ENCODE data around the gene GNGT1.

GNGT1 gene

DNA sequence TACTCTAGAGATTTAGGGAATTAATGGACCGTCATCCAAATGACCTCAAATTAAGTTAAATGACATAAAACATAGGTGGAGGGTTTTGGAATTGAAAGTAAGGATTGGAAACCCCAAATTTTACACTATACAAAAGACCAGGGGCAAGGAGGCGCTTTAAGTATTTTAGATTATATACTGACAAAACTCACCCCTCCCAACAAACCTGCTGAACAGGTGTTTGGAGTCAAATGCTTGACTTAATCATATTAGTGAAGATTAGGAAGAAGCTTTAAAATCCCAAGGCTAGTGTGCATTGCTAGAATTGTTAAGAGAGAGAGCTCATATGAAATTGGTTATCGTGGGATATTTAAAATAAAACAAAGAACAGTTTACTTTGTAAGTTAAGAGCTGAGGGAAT, at the start of gene GNGT1:
Gene GNGT1 (plus strand): TSS at position 301 of the 400 bp plus-strand sequence. CDS start 180 bp downstream, outside the sequence.
- FAIRE-seq: no peak
- no peak for DNase-seq (ENCODE audit: low spot score)

DNA sequence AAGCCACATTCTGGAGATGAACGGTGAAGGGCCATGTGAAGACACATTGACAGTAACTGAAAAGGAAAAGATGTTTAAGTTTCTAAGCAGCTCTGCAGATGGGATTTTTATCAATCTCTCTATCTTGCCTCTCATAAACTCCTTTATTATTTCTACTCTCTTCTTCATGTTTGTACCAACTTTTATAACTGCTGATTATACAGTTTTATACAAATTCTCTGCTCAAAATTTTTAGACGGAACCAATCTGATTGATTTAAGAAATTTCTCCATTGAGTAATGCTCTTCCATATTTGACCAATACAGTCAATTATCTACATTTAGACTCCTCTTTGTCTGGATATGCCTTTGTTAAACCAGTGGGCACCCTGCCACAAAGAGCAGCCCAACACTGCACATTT, 47.5 kb upstream of the GNGT1 start:
- DNase-seq (ENCODE audit: low spot score) (no peak), FAIRE-seq (no peak)

DNA sequence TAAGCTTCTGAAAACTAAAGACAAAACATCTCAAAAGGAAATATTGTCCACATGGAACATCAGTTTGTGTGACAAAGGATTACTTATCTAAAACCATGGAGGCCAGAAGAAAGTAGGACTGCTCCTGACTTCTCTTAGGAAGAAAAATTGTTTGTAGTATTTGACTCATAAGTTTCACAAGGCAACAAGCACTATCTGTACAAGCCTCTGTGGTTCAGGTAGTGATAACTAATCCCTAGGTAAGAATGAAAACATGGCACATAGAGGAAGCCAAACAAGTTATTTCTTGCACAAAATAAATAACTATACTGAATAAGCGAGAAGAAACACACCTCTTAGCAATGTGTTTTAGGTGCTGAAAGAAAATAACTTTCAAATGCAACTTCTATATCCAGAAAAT, 46.1 kb upstream of the GNGT1 start:
- no peak for FAIRE-seq
- no peak for DNase-seq (ENCODE audit: low spot score)

DNA sequence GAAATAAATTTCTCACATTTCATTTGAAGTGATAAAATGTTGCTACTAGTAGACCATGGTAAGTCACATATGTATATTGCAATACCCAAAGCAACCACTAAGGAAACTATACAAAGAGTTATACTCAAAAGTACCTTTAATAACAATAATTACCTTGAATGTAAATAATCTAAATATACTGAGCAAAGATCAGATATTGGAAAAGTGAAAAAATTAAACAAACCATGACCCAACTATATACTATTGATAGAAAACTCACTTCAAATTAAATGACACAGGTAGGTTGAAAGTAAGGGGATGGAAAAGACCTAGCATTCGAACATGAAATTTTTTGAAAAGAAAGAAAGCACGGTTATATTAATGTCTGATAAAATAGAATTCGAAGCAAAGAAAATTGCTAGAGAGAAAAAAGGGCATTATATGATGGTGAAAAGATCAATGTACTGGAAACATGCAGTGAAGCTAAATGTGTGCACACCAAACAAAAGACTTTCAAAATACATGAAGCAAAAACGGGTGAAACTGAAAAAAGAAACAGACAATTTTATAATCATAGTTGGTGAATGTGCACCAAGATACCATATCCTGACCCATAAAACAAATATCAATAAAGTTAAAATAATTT, 44.9 kb upstream of the GNGT1 start:
- FAIRE-seq (no peak), DNase-seq (ENCODE audit: low spot score) (no peak)

DNA sequence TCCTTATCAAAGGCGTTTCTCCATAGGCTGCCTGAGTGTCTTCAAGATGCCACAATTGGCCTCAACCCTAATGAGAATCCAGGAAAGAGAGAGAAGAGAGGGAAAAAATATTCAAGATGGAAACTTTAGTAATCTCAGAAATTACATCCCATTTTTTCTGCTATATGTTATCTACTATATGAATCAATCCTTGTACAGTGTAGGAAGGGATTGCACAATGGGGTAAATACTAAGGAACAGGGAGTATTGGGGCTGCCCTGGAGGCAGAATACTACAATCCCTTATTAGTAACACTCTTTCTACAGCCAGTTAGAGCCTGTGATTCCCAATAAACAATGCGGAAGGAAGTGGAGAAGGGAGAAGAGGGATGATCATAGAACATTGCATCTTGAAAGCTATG, 43.7 kb upstream of the GNGT1 start:
- FAIRE-seq (no peak), DNase-seq (ENCODE audit: low spot score) (no peak)

DNA sequence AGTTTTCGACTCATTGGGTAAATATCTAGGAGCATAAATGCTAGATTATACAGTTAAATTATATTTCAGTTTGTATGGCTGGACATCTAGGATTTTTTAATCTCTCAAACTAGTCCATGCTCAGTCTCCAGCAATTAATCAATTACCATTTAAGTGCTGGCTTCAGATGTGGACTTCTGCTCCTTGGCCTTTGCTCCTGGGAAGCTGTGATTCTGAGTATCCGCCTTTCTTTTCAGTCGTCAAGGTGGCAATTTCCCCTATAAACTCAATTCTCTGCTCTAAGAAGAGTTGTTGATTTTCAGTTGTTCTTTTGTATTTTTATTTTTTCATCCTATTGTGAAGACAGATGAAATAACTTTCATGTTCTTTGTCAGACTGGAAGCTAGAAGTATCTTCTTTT, 39.5 kb upstream of the GNGT1 start:
- FAIRE-seq (no peak), DNase-seq (ENCODE audit: low spot score) (no peak)

DNA sequence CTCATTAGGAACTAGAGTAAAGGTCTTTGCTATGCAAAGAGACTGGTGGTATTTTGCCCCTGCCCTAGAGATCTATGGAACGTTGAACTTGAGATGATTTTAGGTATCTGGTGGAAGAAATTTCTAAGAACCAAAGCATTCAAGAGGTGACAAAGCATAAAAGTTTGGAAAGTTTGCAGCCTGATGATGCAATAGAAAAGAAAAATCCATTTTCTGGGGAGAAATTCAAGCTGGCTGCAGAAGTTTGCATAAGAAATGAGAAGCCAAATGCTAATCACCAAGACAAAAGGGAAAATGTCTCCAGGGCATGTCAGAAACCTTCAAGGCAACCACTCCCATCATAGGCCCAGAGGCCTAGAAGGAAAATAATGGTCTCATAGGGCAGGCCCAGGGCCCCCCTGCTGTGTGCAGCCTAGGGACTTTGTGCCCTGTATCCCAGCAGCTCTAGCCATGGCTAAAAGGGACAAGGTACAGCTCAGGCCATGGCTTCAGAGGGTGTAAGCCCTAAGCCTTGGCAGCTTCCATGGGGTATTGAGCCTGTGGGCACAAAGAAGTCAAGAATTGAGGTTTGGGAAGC, 32.3 kb upstream of the GNGT1 start:
- FAIRE-seq (no peak), DNase-seq (ENCODE audit: low spot score) (no peak)

DNA sequence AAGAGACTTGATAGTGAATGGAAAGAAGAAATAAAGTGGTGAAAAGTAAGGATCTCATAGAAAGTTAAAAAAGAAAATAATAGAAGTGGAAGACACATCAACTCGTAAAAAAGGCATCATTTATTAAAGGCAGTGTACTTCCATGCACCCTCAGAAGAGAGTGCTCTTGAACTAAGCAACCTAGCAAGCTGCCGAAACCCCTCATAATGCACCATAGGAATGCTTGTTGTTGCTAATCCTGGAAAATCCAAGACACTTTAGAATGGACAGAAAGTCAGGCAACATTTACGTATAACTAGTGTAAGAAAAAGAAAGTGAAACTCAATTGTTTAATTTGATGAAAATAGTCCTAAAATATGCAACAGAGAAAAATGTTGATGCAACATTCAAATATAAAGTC, 28.6 kb upstream of the GNGT1 start:
- no peak for FAIRE-seq
- DNase-seq (ENCODE audit: low spot score): no peak

DNA sequence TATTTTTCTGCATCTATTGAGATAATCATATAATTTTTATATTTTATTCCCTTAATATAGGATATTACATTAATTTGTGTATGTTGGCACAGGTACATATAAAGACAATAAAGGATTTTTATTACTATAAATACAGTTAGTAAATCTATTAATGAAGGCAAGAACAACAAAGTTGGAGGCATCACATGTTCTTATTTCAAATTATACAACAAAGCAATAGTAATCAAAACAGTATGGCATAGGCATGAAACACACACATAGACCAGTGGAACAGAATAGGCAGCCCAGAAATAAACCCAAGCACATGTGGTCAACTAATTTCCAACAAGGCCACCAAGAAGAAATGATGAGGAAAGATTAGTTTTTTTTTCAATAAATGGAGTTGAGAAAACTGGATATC, 27.0 kb upstream of the GNGT1 start:
- no peak for FAIRE-seq
- DNase-seq (ENCODE audit: low spot score): no peak

DNA sequence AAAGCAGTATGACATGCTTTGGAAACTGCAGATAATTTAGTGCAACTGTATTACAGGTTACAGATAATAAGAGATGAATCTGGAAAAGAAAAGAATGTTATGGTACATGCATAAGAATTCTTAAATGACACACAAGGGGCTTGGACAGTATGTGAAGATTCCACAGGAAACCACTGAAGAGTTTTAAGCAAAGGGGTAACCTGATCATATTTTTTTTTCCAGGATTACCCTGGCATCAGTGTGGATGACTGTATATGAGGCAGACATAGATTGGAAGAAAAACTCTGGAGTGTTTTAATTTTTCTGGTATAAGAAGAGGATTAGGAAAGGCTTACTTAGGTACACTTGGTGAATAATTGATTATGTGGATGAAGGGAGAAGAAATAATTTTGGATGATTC, 23.9 kb upstream of the GNGT1 start:
- DNase-seq (ENCODE audit: low spot score) (no peak), FAIRE-seq (no peak)

DNA sequence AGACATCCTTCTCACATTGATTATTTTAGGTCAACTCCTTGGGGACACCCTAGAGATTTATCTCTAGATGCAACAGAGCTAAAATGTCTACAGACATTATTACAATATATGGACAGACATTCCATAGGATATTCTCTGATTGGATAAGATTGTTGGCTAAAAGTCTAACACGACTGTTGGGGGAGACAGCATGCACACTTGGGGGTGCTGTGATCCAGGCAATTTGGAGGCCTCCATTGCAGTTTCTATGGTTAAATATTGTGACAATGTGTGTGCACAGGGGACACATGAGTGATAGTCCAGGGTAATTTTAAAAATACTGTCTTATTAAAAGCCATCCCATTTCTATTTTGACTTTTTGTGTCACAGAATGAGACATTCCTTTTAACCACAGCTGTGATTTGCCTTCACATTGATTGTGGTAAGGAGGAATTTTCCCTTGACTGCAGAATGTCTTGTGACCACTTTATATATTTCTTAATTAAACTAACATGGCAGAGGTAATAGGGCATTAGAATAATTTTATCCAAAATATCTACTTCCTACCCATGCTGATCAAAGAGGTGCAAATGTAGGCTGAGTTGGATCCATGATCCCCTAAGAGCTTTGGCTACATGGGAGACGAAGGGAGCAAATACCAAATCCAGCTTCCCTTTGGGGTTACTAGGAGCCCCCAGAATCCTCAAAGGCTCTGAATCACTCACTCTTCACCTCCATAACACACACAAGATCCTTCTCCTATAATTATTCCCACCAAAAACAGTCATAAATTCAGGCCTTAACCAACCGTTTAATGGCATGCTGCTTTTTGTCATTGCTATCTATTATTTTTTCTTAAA, 23.1 kb upstream of the GNGT1 start:
- DNase-seq (ENCODE audit: low spot score): no peak
- FAIRE-seq: no peak

DNA sequence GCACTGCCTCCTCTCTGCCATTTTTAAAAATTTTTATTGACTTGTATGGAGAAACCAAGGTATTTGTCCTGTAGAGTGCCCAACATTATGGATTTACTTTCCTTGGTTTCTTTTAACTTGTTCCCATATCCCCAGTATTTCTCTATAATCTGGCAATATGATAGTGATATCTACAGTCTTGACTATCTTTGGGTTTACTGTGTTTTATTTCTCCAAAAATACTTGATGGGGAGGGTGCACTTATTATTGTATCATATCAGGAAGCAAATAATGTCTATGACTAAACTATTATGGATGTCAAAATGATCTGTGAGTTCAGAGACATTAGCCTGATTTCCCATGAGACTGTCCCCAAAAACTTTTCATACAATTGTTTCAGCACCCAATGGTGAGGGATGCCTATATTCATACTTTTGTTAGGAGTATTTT, 22.4 kb upstream of the GNGT1 start:
- DNase-seq (ENCODE audit: low spot score): no peak
- FAIRE-seq: no peak

DNA sequence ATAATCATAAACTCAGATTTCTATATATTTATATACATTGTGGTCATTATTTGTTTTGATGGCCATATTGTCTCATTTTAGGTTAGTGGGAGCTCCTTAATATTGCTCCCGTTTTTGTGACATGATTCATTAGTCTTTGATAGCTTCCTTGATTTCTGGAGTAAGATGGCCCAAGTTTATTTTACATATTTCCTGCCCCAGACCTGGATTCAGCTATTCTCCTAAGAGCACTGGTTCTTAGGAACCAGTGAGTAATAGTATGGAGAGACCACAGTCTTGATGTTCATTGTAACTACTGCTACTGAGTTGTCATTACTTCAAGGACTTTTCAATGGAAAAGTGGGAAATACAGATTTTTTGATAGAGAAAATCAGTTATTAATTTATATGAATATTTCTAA, 21.8 kb upstream of the GNGT1 start:
- no peak for DNase-seq (ENCODE audit: low spot score)
- FAIRE-seq: no peak

DNA sequence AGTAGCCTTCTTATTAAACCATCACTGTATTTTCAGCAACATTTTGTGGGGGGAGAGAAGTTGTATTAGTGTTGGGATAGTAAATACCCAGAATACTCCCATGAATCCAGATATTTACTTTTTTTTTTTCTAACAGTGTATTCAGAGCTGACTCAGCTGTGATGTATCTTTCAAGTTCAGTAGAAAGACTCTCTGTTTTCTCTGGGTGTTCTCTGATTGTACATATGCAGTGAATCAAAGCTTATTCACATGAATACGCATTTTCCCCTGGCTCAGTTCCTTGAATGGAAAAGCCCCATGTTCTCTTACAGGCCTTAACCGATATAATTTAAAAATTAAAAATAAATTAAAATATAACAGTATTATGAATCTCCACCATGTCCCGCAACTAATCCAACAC, 17.1 kb upstream of the GNGT1 start:
- DNase-seq (ENCODE audit: low spot score) (no peak), FAIRE-seq (no peak)

DNA sequence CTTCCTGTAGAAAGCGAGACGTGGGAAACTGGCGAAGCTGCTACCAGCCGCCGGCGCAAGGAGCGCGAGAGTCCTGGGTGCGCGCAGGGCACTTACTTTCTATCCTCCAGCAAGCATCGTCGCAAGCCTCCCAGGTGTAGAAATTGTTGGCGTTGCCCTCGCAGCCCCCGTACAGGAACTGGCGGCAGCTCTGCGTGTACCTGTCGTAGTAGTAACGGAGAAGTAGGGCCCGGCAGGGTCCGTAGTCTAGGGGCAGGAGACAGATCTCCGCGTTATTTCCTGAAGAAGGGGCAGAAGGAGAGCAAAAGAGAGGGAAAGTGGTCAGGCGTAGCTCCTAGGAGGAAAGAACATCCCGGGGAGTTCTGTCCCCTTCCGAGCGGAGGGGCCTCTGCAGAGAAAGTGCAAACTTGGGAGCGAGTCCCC, 16.3 kb upstream of the GNGT1 start:
- no peak for FAIRE-seq
- no peak for DNase-seq (ENCODE audit: low spot score)

DNA sequence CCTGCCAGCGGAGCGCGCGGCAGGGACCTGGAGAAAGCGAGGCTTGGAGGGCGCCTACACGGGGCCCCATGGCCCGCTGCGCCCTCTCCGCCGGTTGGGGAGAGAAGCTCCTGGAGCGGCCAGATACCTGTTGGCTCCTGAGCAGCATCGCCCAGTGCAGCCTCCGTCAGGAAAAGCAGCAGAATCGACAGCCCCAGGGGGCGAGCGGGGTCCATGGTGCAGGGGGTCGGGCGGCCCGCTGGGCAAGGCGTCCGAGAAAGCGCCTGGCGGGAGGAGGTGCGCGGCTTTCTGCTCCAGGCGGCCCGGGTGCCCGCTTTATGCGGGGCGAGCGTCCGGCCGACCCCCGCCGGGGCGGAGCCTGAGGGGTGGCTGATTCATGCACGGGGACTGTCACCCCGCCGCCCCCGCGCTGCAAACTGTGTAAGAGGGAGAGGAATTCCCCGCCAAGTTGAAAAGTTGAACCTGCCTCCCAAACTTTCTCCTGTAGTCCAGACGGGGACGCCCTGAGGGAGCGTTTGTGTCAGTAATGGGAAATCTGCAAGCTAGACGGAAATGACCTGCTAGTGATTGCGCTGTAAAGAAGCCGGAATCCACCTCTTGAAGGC, 15.8 kb upstream of the GNGT1 start, which contains the start of gene TFPI2:
Gene TFPI2 (minus strand): TSS at position 290 of the 605 bp plus-strand sequence. CDS start 75 bp downstream, at position 215.
- DNase-seq (ENCODE audit: low spot score) (no peak), FAIRE-seq (no peak)

DNA sequence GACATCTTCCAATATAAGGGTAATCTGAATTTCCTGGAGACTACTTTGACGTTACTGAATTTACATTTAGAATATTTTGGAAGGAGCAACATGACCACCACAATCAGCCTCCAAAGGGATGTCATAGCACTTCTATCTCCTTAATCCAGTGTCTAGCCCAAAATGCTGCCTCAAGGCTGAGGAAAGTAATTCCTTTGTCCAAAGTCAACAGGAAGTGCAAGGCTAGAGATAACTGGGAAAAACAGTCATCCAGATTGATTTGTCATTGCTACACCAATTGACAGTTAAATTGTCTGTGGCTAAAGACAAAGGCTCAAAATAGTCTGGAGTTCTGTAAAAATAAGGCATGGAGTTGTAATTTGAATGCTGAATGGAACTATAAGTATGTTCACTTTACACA, 11.9 kb upstream of the GNGT1 start:
- no peak for FAIRE-seq
- no peak for DNase-seq (ENCODE audit: low spot score)

DNA sequence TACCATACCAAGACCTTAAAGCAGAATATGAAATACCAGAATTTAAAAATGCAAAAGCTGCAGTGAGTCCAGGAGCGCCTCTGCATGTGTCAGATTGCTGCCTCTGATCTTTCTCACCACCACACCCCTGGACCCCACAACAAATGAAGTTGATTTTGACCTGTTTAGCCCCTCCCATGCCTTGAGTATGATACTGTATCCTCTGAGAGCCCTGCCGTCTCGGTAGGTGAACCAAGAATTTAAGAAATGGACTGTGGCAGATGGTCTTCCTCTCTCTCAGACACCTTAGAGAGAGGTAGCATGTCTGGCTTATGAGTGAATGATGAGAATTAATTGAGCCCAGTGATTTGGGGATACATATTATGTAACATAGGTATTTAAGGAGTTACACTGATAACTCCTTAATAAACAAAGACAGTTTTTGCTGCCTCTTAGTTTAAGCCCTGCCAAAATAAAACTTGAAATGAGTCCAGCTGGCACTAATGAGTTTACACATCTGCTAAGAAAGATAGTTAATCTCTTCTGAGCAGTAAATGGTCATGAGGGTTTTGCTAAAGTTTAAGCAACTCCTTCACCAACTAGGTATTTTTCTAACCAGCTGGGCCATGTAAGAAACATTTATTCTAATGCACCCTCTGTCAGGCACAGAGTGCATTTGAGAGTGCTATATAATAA, 11.3 kb upstream of the GNGT1 start:
- DNase-seq (ENCODE audit: low spot score): no peak
- FAIRE-seq: no peak

DNA sequence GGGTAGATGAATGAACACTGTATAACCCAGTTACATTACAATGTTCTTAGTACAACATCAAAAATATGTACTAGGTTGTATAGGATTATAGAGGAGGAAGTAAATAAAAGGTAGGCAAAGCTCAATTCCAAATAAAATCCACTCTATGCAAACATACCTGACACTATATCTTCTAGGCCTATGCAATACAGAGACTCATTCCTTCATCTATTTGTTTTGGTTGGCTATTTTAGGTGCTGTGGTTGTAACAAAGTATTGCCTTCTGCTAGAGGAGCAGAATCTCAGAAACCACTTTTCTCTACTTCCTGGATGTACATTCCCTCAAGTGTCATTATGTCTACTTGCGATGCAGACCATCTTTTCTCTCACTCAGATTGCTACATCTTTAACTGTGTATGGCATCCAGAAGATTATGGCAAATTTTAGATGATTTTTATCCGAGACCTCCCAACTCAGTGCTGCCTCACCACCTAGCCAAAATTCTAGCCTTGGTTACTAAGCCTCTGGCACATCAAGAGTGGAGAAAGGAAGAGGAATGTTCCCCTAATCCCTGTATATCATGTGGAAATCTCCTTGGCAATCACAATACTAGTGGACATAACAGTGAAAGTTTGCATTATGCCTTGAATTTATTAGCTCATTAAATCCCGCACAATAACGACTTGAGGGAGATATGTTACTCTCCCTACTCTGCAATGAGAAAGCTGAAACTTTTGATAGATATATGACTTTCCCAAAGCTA, 10.3 kb upstream of the GNGT1 start:
- FAIRE-seq (no peak), DNase-seq (ENCODE audit: low spot score) (no peak)

DNA sequence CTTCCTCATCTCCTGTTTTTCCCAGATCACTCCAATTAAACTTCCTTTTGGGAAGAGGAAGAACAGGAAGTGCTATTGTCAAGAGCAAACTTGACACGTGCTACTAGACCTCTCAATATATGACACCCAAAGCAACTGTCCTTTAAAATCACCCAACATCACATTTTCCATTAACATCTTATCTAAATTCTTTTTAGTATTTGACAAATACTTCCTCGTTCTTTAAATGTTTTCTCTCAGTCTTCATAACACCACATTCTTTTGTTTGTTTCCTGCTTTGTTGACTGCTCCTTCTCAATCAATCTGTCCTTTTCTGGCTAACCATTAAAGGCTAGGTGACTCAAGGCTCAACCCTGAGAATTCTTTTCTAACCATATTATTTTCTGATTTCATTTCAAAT, 8.7 kb upstream of the GNGT1 start:
- no peak for FAIRE-seq

More for the DNA sequence above, 8.7 kb upstream of the GNGT1 start:
- DNase-seq (ENCODE audit: low spot score): no peak

Data from urothelium cell line (cell line).